ENCODE measurements around the gene ADGRL2.

Gene ADGRL2

DNA sequence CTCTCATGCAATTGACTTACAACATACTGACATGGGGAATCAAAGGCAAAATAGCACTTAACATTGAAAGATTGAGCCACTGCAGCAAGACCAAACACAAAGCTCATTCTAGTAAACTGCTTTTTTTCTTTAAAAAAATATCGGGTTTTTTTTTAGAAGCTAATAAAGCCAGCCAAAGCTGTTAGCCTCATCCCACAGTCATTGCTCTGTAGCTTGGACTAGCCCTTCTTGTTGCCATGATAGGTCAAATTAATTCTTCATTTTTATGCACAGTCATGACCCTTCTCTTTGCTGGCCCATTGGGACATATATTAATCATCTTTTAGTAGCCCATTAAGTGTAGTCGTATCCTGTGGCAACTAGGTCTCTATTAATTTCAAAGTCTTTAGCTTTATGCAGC is 231.3 kb downstream of the ADGRL2 start:
- no peak overlapping the region for H2AK5ac ChIP-seq (ENCODE audit: low read length)
- H2AFZ ChIP-seq (ENCODE audit: insufficient read depth, low read length, poor library complexity), result no peak overlapping the region
- no peak overlapping the region for H3K4me2 ChIP-seq (ENCODE audit: low read length)
- DNase-seq, result no peak
- no peak overlapping the region for H2BK5ac ChIP-seq (ENCODE audit: low read depth, low read length, poor library complexity)
- no peak overlapping the region for H2BK120ac ChIP-seq (ENCODE audit: insufficient read depth, low read length, poor library complexity)
- H3K4ac ChIP-seq (ENCODE audit: low read depth, low read length), result no peak overlapping the region
- H3K4me1 ChIP-seq (ENCODE audit: control insufficient read depth in 1 of 2, insufficient read depth in 2 of 2, low read length in 2 of 2), result no peaks in the 10 kb centered on the region
- no peak overlapping the region for H3K4me3 ChIP-seq (ENCODE audit: low read depth, low read length)
- no peak overlapping the region for H3K9ac ChIP-seq (ENCODE audit: low read length)
- no peaks in the 10 kb centered on the region for H3K9me3 ChIP-seq (ENCODE audit: insufficient read depth, low read depth, low read length)
- no peak overlapping the region for H3K27ac ChIP-seq (ENCODE audit: low read depth, low read length)
- no peaks in the 10 kb centered on the region for H3K27me3 ChIP-seq (ENCODE audit: insufficient read depth, low read length)
- no peak overlapping the region for H2BK12ac ChIP-seq (ENCODE audit: low read length)
- H4K8ac ChIP-seq (ENCODE audit: low read depth, low read length), result no peak overlapping the region
- no peak overlapping the region for H4K12ac ChIP-seq (ENCODE audit: low read depth, low read length)
- no peak overlapping the region for H3K14ac ChIP-seq (ENCODE audit: low read length)
- no peaks in the 10 kb centered on the region for H3K79me1 ChIP-seq (ENCODE audit: low read length)
- H3K36me3 ChIP-seq (ENCODE audit: control insufficient read depth in 1 of 2, insufficient read depth in 2 of 2, low read length in 2 of 2), result no peaks in the 10 kb centered on the region
- no peak overlapping the region for H4K91ac ChIP-seq (ENCODE audit: low read depth, low read length)
- H3K23ac ChIP-seq (ENCODE audit: low read length), result no peak overlapping the region
- H3K79me2 ChIP-seq (ENCODE audit: control insufficient read depth, insufficient read depth, low read length, poor library complexity), result no peaks in the 10 kb centered on the region
- no peak overlapping the region for H3K18ac ChIP-seq (ENCODE audit: low read length)
- no CpG with 5 or more reads among the region's 2 CpGs for WGBS (ENCODE audit: extremely low coverage, insufficient coverage, insufficient read length)

DNA sequence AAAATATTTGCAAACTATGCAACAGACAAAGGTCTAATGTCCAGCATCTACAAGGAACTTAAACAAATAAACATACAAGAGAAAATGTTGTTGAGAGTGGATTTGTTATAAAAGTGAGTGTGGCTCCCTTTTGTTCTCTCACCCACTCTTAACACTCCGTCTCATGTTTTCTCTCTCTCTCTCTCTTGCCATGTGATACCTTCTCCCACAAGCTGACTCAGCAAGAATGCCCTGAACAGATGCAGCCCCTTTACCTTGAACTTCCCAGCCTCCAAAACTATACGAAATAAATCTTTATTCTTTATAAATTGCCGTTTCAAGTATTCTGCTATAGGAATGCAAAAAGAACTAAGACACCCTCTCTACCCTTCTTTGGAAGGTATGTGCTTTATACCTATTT is 234.1 kb downstream of the ADGRL2 start:
- no peak overlapping the region for H3K4me2 ChIP-seq (ENCODE audit: low read length)
- H2AK5ac ChIP-seq (ENCODE audit: low read length), result no peak overlapping the region
- no peaks in the 10 kb centered on the region for H3K79me1 ChIP-seq (ENCODE audit: low read length)
- no peaks in the 10 kb centered on the region for H3K79me2 ChIP-seq (ENCODE audit: control insufficient read depth, insufficient read depth, low read length, poor library complexity)
- H3K4me3 ChIP-seq (ENCODE audit: low read depth, low read length), result no peak overlapping the region
- H3K9me3 ChIP-seq (ENCODE audit: insufficient read depth, low read depth, low read length), result no peaks in the 10 kb centered on the region
- no peak overlapping the region for H3K18ac ChIP-seq (ENCODE audit: low read length)
- H4K8ac ChIP-seq (ENCODE audit: low read depth, low read length), result no peak overlapping the region
- H3K14ac ChIP-seq (ENCODE audit: low read length), result no peak overlapping the region
- DNase-seq, result no peak
- no peak overlapping the region for H3K23ac ChIP-seq (ENCODE audit: low read length)
- no peak overlapping the region for H4K12ac ChIP-seq (ENCODE audit: low read depth, low read length)
- no peaks in the 10 kb centered on the region for H3K36me3 ChIP-seq (ENCODE audit: control insufficient read depth in 1 of 2, insufficient read depth in 2 of 2, low read length in 2 of 2)
- H3K4me1 ChIP-seq (ENCODE audit: control insufficient read depth in 1 of 2, insufficient read depth in 2 of 2, low read length in 2 of 2), result no peaks in the 10 kb centered on the region
- no peak overlapping the region for H3K27ac ChIP-seq (ENCODE audit: low read depth, low read length)
- no peak overlapping the region for H2BK5ac ChIP-seq (ENCODE audit: low read depth, low read length, poor library complexity)
- no peak overlapping the region for H3K4ac ChIP-seq (ENCODE audit: low read depth, low read length)
- no peak overlapping the region for H3K9ac ChIP-seq (ENCODE audit: low read length)
- H2BK12ac ChIP-seq (ENCODE audit: low read length), result no peak overlapping the region
- no peaks in the 10 kb centered on the region for H3K27me3 ChIP-seq (ENCODE audit: insufficient read depth, low read length)
- WGBS (ENCODE audit: extremely low coverage, insufficient coverage, insufficient read length), result no CpG with 5 or more reads among the region's 3 CpGs
- no peak overlapping the region for H4K91ac ChIP-seq (ENCODE audit: low read depth, low read length)
- no peak overlapping the region for H2AFZ ChIP-seq (ENCODE audit: insufficient read depth, low read length, poor library complexity)
- no peak overlapping the region for H2BK120ac ChIP-seq (ENCODE audit: insufficient read depth, low read length, poor library complexity)

Data from trophoblast cell (in vitro differentiated cells and primary cell).